HG03108 (cell line): ENCODE data around the gene ST3GAL4.

Experiments
- ATAC-seq: cut with Tn5 transposase; IDR thresholded peaks from one replicate; pipeline ENCODE4 v1.9.1; 2021; ENCODE audit warnings: moderate library complexity; ENCODE audit not compliant: unreplicated experiment

ST3GAL4 gene

GRCh38 chr11:126329644-126330211 lies 25.8 kb upstream of the ST3GAL4 start:
- ATAC-seq: no peak

GRCh38 chr11:126331286-126331685 lies 24.2 kb upstream of the ST3GAL4 start:
- ATAC-seq: no peak

- no peak for ATAC-seq
These were observed 23.2 kb upstream of the ST3GAL4 start for GRCh38 chr11:126332221-126332711.

GRCh38 chr11:126333142-126333541 lies 22.3 kb upstream of the ST3GAL4 start:
- ATAC-seq: no peak

GRCh38 chr11:126334659-126335462 lies 20.6 kb upstream of the ST3GAL4 start:
- no peak for ATAC-seq

GRCh38 chr11:126335463-126335760 lies 20.1 kb upstream of the ST3GAL4 start:
- ATAC-seq: no peak

- ATAC-seq: no peak
These were observed 19.3 kb upstream of the ST3GAL4 start for GRCh38 chr11:126336138-126336541.

- no peak for ATAC-seq
These were observed 18.8 kb upstream of the ST3GAL4 start for GRCh38 chr11:126336671-126337101.

- no peak for ATAC-seq
These were observed 18.4 kb upstream of the ST3GAL4 start for GRCh38 chr11:126337126-126337473.

- ATAC-seq: no peak
These were observed 17.8 kb upstream of the ST3GAL4 start for GRCh38 chr11:126337474-126338241.

GRCh38 chr11:126338346-126339055 lies 17.0 kb upstream of the ST3GAL4 start:
- no peak for ATAC-seq

GRCh38 chr11:126339073-126339862 lies 16.2 kb upstream of the ST3GAL4 start:
- ATAC-seq: no peak

- ATAC-seq: no peak
These were observed 15.5 kb upstream of the ST3GAL4 start for GRCh38 chr11:126339863-126340434.

- no peak for ATAC-seq
These were observed 14.4 kb upstream of the ST3GAL4 start for GRCh38 chr11:126340960-126341606.

GRCh38 chr11:126341760-126342161 lies 13.7 kb upstream of the ST3GAL4 start:
- no peak for ATAC-seq

GRCh38 chr11:126343051-126343450 lies 12.4 kb upstream of the ST3GAL4 start:
- no peak for ATAC-seq

- no peak for ATAC-seq
These were observed 11.1 kb upstream of the ST3GAL4 start for GRCh38 chr11:126344141-126345080.

GRCh38 chr11:126345283-126345682 lies 10.2 kb upstream of the ST3GAL4 start:
- no peak for ATAC-seq
